Pancreas (tissue), 10 donors: ENCODE measurements around the gene ALX4. TPM values are rescaled to one million over a fixed set of nuclear protein-coding genes. Genes with fewer than 3 reads are reported as not detected.

Experiments
- ATAC-seq, 4 donors: fragments of 200-7000 bp; cut with Tn5 transposase; one replicate each; pipeline versions ENCODE4 v1.8.0 to v1.9.1; 2020; ENCODE audit warnings: mild to moderate bottlenecking in 4 of 4, moderate library complexity in 4 of 4
- DNase-seq, 6 donors: peaks; one replicate each; pipeline ENCODE4 v3.0.0-alpha.2; 2020
- FAIRE-seq: peaks from 2 replicates; lab custom pipeline; 2012; peaks lifted over from hg19 to GRCh38; lab: Jason Lieb, UNC
- H3K27ac ChIP-seq, 4 donors: fragments of 200-600 bp; sonication (generic); 1 replicate in 3 of 4; 2 replicates in 1 of 4; pipeline versions ENCODE4 v1.5.0 to v1.8.0; 2020
- H3K27me3 ChIP-seq, 4 donors: fragments of 200-600 bp; one replicate each; pipeline ENCODE4 v1.8.0; 2021
- H3K36me3 ChIP-seq, 3 donors: fragments of 200-600 bp; sonication (generic) in 1 of 3; one replicate each; pipeline versions ENCODE4 v1.5.0 to v1.8.0; 2020 to 2021
- H3K4me1 ChIP-seq, 3 donors: fragments of 200-600 bp; one replicate each; pipeline ENCODE4 v1.8.0; 2021
- H3K4me3 ChIP-seq, 4 donors: fragments of 200-600 bp; sonication (generic) in 2 of 4; one replicate each; pipeline versions ENCODE4 v1.5.0 to v1.8.0; 2020 to 2021
- H3K9me3 ChIP-seq, 4 donors: fragments of 200-600 bp; one replicate each; pipeline ENCODE4 v1.8.0; 2021
- CTCF ChIP-seq, 4 donors: fragments of 200-600 bp; sonication (generic) in 3 of 4; IDR thresholded peaks; one replicate each; pipeline versions ENCODE4 v1.5.0 to v1.8.0; 2021; ENCODE audit warnings: antibody characterized with exemption in 4 of 4
- WGBS, 2 donors: extraction: QIAGEN DNeasy Blood & Tissue Kit; methylation state at CpG; one replicate each; pipeline ENCODE4 v1.1.7; 2013; 5-methylcytosine and 5-hydroxymethylcytosine counted together
- intact Hi-C, 3 donors: fragments of 100-400 bp; cut with DNase I; formaldehyde crosslinking; loops; one replicate each; pipeline versions ENCODE4 v1.11.1 to v1.14.2; 2022
- polyA plus RNA-seq, 2 donors: library from polyadenylated mRNA; stranded (reverse); fragments of 200-250 nt; gene quantifications; one replicate each; pipeline ENCODE4 v1.2.3, GENCODE V29; 2013
- total RNA-seq, 6 donors: library from RNA; stranded (reverse); fragmentation: NEBNext Ultra II Directional in 4 of 6; extraction: Animal tissue kit (Norgen Biotek cat#: 25700) in 4 of 6; gene quantifications; one replicate each; pipeline versions ENCODE4 v1.2.1 to v1.2.4, GENCODE V29; 2021 to 2023
- donor health status: healthy with polysubstance abuse.
- donor health status: DM: no; HTN: no; CAD: no; lungs with moderate emphysema.
- donor health status: DM: no; HTN: no; CAD: no.
- donor health status: control.
- donor health status: control.
- donor health status: Bipolar disorder and iron deficiency.
- donor health status: DM: yes; HTN: yes; CAD: no.
- donor health status: DM: no; HTN: no; CAD: no.
- donor health status: DM: no; HTN: no; CAD: no.
- donor health status: DM: yes; HTN: yes; CAD: no.

ALX4 gene
- total and polyA plus RNA-seq, 8 donors, result 0.02 to 0.04 (median 0.03) TPM; not detected in 5

- Histone ChIP-seq H3K4me3 (no peak overlapping the region), H3K27ac (no peak overlapping the region), H3K27me3 (peaks cover 0 to 13% (median 4%) of the 10 kb centered on the region in 4 donors), H3K4me1 (no peaks in the 10 kb centered on the region), H3K9me3 (no peaks in the 10 kb centered on the region), H3K36me3 (no peaks in the 10 kb centered on the region)
- no peak for TF ChIP-seq CTCF (IDR thresholded peaks at IDR 0.05)
- intact Hi-C loops, result no loop called here
- no peak for FAIRE-seq
- 51 to 54% methylated on average over 16 of the region's 16 CpGs for WGBS, 2 donors
- ATAC-seq, result no peak
- DNase-seq, result no peak
Measured at GRCh38 chr11:44338698-44339529, 29.0 kb upstream of the ALX4 start.

- Histone ChIP-seq H3K27ac (no peak overlapping the region), H3K4me1 (no peaks in the 10 kb centered on the region), H3K36me3 (no peaks in the 10 kb centered on the region), H3K9me3 (no peaks in the 10 kb centered on the region), H3K27me3 (peaks cover 0 to 14% (median 7%) of the 10 kb centered on the region in 4 donors), H3K4me3 (no peak overlapping the region)
- ATAC-seq (no peak), DNase-seq (no peak), FAIRE-seq (no peak)
- no peak for TF ChIP-seq CTCF (IDR thresholded peaks at IDR 0.05)
- intact Hi-C loops, result no loop called here
- 32 to 40% methylated on average over 11 of the region's 11 CpGs for WGBS, 2 donors
Measured at GRCh38 chr11:44338026-44338425, 28.1 kb upstream of the ALX4 start.

- no peak for TF ChIP-seq CTCF (IDR thresholded peaks at IDR 0.05)
- DNase-seq (no peak), FAIRE-seq (no peak), ATAC-seq (no peak)
- intact Hi-C loops, result no loop called here
- Histone ChIP-seq H3K27me3 (peaks cover 0 to 14% (median 7%) of the 10 kb centered on the region in 4 donors), H3K36me3 (no peaks in the 10 kb centered on the region), H3K4me1 (no peaks in the 10 kb centered on the region), H3K9me3 (no peaks in the 10 kb centered on the region), H3K4me3 (no peak overlapping the region), H3K27ac (no peak overlapping the region)
- WGBS, 2 donors, result 47 to 55% methylated on average over 6 of the region's 6 CpGs
Measured at GRCh38 chr11:44335919-44336318, 26.0 kb upstream of the ALX4 start.

GRCh38 chr11:44335052-44335760, 25.3 kb upstream of the ALX4 start:
- Histone ChIP-seq H3K4me3 (no peak overlapping the region), H3K4me1 (no peaks in the 10 kb centered on the region), H3K27ac (no peak overlapping the region), H3K27me3 (peaks cover 0 to 14% (median 7%) of the 10 kb centered on the region in 4 donors), H3K36me3 (no peaks in the 10 kb centered on the region), H3K9me3 (no peaks in the 10 kb centered on the region)
- 28 to 40% methylated on average over 12 of the region's 12 CpGs for WGBS, 2 donors
- no peak for ATAC-seq
- FAIRE-seq, result no peak
- TF ChIP-seq CTCF (IDR thresholded peaks at IDR 0.05), result no peak
- intact Hi-C loops, result no loop called here
- no peak for DNase-seq
